ENCODE data around the gene NPAT.

The NPAT gene

DNA sequence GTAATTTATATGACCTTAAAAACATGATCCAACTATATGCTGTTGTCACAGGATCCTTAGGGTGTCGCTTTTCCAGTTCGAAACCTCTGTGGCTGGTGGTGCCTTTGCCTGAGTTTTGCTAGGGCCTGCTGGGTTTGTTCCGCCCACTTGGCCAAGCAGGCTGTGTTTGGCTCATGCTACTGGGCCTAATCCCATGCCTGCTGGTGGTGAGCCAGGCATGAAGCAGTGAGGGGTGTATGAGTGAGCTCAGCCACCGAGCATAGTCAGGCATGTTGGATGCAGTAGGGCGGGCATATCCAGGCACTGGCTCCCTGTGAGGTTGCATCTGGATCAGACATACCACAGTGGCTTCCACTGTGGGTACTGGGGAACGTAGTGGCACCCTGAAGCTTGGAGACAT, 16.3 kb downstream of the NPAT start:
- no peak overlapping the region for H3K27ac ChIP-seq
- no peaks in the 10 kb centered on the region for H3K27me3 ChIP-seq (ENCODE audit: insufficient read depth, low read depth, severe bottlenecking)
- no peak for DNase-seq
- TF ChIP-seq, protein P1, sequence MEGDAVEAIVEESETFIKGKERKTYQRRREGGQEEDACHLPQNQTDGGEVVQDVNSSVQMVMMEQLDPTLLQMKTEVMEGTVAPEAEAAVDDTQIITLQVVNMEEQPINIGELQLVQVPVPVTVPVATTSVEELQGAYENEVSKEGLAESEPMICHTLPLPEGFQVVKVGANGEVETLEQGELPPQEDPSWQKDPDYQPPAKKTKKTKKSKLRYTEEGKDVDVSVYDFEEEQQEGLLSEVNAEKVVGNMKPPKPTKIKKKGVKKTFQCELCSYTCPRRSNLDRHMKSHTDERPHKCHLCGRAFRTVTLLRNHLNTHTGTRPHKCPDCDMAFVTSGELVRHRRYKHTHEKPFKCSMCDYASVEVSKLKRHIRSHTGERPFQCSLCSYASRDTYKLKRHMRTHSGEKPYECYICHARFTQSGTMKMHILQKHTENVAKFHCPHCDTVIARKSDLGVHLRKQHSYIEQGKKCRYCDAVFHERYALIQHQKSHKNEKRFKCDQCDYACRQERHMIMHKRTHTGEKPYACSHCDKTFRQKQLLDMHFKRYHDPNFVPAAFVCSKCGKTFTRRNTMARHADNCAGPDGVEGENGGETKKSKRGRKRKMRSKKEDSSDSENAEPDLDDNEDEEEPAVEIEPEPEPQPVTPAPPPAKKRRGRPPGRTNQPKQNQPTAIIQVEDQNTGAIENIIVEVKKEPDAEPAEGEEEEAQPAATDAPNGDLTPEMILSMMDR (IDR thresholded peaks at IDR 0.05; ENCODE audit: low read depth, low read length), result no peak
- H3K4me3 ChIP-seq (ENCODE audit: low read depth, low read length), result no peak overlapping the region
- H3K36me3 ChIP-seq, result peaks cover 69% of the 10 kb centered on the region
- H3K9me3 ChIP-seq (ENCODE audit: severe bottlenecking), result peaks cover 6% of the 10 kb centered on the region

DNA sequence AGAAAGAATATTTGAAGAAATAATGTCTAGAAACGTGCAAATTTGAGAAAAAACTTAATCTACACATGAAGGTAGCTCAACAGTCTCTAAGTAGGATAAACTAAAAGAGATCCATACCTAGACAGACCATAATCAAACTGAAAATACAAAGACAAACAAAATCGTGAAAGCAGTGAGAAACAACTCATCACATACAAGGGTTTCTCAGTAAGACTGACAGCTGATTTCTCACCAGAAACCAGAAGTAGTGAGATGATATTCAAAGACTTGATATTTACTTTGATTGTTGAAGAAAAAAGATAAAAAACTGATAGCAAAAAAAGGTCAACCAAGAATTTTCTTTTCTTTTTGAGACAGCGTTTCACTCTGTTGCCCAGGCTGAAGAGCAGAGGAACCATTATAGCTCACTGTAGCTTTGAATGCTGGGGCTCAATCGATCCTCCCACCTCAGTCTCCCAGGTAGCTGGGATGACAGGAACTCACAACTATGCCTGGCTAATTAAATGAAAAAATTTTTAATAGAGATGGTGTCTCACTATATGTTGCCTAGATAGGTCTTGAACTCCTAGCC, 17.4 kb downstream of the NPAT start:
- no peak overlapping the region for H3K27ac ChIP-seq
- TF ChIP-seq, protein P1 (IDR thresholded peaks at IDR 0.05; ENCODE audit: low read depth, low read length), result no peak
- H3K9me3 ChIP-seq (ENCODE audit: severe bottlenecking), result peaks cover 6% of the 10 kb centered on the region
- no peak overlapping the region for H3K4me3 ChIP-seq (ENCODE audit: low read depth, low read length)
- DNase-seq, result no peak
- peaks cover 63% of the 10 kb centered on the region for H3K36me3 ChIP-seq
- no peaks in the 10 kb centered on the region for H3K27me3 ChIP-seq (ENCODE audit: insufficient read depth, low read depth, severe bottlenecking)

DNA sequence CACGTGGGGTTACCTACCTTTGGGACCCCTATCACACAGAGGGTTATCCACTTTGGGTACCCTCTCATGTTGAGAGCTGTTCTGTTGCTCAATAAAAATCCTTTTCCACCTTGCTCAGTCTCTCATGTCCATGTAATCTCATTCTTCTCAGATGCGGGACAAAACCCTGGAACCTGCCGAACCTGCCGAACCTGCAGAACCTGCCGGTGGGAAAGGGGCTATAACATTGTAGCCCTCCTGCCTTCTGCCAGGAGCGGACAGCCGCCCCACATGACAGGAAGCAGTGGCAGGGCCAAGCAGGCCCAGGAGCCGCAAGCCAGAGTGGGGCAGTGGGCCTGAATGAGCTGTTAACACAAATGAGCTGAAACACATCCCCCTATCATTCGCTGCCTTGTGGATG, 18.1 kb downstream of the NPAT start:
- peaks cover 64% of the 10 kb centered on the region for H3K36me3 ChIP-seq
- no peak overlapping the region for H3K27ac ChIP-seq
- H3K9me3 ChIP-seq (ENCODE audit: severe bottlenecking), result peaks cover 6% of the 10 kb centered on the region
- no peaks in the 10 kb centered on the region for H3K27me3 ChIP-seq (ENCODE audit: insufficient read depth, low read depth, severe bottlenecking)
- TF ChIP-seq, protein P1 (IDR thresholded peaks at IDR 0.05; ENCODE audit: low read depth, low read length), result no peak
- no peak for DNase-seq
- H3K4me3 ChIP-seq (ENCODE audit: low read depth, low read length), result no peak overlapping the region

DNA sequence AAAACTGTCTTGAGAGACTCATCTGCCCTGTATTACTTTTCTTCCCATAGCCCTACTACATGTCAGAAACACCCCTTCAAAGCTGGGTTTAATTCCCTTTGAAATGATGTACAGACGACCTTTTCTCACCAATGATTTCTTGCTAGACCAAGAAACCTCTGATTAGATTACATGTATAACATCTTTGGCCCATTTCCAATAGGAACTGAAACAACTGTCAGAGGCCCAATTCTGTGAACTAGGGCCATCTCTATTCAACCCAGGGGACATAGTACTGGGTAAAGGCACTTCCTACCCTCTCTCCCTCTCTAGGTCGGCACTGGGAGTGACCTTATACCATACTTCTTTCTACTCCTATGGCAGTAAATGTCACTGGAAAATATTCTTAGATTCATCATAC, 19.4 kb downstream of the NPAT start:
- peaks cover 64% of the 10 kb centered on the region for H3K36me3 ChIP-seq
- no peak overlapping the region for H3K4me3 ChIP-seq (ENCODE audit: low read depth, low read length)
- H3K9me3 ChIP-seq (ENCODE audit: severe bottlenecking), result peaks cover 6% of the 10 kb centered on the region
- TF ChIP-seq, protein P1 (IDR thresholded peaks at IDR 0.05; ENCODE audit: low read depth, low read length), result no peak
- DNase-seq, result no peak
- H3K27ac ChIP-seq, result no peak overlapping the region
- H3K27me3 ChIP-seq (ENCODE audit: insufficient read depth, low read depth, severe bottlenecking), result no peaks in the 10 kb centered on the region

DNA sequence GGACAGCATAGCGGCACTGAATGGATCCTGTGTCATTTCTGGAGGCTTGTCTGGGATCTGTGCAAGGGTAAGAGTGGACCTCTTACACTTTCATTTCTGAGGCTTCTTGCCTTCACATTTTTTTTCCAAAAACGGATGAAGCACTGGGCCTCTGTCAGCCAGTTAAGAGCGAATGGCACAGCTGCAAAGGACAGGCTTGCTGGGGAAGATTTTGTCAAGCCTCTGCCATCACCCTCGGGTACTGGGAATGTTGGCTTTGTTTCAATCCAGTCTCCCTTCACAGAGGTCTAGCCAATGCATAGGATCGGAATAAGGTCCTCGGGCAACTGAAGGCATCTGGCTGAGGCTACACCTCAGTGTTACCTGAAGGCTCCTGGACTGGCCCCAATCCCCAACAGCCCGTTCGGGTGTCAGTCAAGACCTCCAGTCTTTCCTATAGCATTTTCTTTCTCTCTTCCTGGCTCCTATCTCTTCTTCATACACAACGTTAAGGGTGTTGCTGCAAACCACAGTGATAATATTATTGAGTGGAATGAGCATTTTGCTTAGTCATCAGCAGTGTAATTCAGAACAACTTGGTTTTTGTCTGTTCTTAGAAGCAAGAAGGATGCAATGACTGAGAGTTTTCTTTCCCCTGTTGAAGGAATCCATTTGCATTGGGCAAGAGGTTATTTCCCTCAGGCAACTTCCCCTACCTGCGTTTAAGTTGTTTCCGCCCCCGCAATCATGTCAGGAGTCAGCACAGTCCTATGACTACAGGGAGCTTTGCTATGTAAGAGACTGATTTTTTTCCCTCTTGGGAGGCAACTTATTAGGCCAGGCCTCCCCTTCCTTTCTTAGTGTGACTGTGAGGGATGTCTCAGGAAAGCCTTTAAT, 22.8 kb downstream of the NPAT start:
- Histone ChIP-seq H3K4me3 (ENCODE audit: low read depth, low read length) (no peak overlapping the region), H3K27ac (no peak overlapping the region), H3K27me3 (ENCODE audit: insufficient read depth, low read depth, severe bottlenecking) (no peaks in the 10 kb centered on the region), H3K9me3 (ENCODE audit: severe bottlenecking) (no peaks in the 10 kb centered on the region), H3K36me3 (peaks cover 66% of the 10 kb centered on the region)
- no peak for DNase-seq
- TF ChIP-seq, protein P1 (IDR thresholded peaks at IDR 0.05; ENCODE audit: low read depth, low read length), result no peak

Data from WERI-Rb-1 (cell line).